ENCODE measurements around the gene KLF18.

Gene KLF18

GRCh38 chr1:44112486-44112885 lies 28.9 kb downstream of the KLF18 start:
- no peak overlapping the region for H3K4me3 ChIP-seq
- H3K9me3 ChIP-seq = no peaks in the 10 kb centered on the region
- in situ Hi-C loops (cut with MboI; ENCODE audit: low sequenced_read_pairs) = no loop called here
- H3K36me3 ChIP-seq (replicated peaks) = no peaks in the 10 kb centered on the region
- H3K4me1 ChIP-seq = peaks cover 6% of the 10 kb centered on the region
- H3K27me3 ChIP-seq (ENCODE audit: low read depth) = peaks cover 55% of the 10 kb centered on the region
- DNase-seq (ENCODE audit: low spot score in 2 of 2) = no peak

GRCh38 chr1:44111861-44112260 lies 29.6 kb downstream of the KLF18 start:
- Histone ChIP-seq H3K36me3 (replicated peaks) (no peaks in the 10 kb centered on the region), H3K4me1 (peaks cover 9% of the 10 kb centered on the region), H3K9me3 (no peaks in the 10 kb centered on the region), H3K4me3 (no peak overlapping the region), H3K27me3 (ENCODE audit: low read depth) (peaks cover 61% of the 10 kb centered on the region)
- DNase-seq (ENCODE audit: low spot score in 2 of 2) = no peak
- in situ Hi-C loops (cut with MboI; ENCODE audit: low sequenced_read_pairs) = no loop called here

GRCh38 chr1:44110916-44111315 lies 30.5 kb downstream of the KLF18 start:
- no peak for DNase-seq (ENCODE audit: low spot score in 2 of 2)
- Histone ChIP-seq H3K27me3 (ENCODE audit: low read depth) (peaks cover 62% of the 10 kb centered on the region), H3K36me3 (replicated peaks) (no peaks in the 10 kb centered on the region), H3K9me3 (no peaks in the 10 kb centered on the region), H3K4me1 (peaks cover 9% of the 10 kb centered on the region), H3K4me3 (no peak overlapping the region)
- in situ Hi-C loops (cut with MboI; ENCODE audit: low sequenced_read_pairs) = no loop called here

GRCh38 chr1:44108971-44109370 lies 32.5 kb downstream of the KLF18 start:
- peak; percentile 48 to 96 for DNase-seq (ENCODE audit: low spot score in 2 of 2)
- Histone ChIP-seq H3K9me3 (no peaks in the 10 kb centered on the region), H3K4me3 (no peak overlapping the region), H3K36me3 (replicated peaks) (no peaks in the 10 kb centered on the region), H3K27me3 (ENCODE audit: low read depth) (peaks cover 53% of the 10 kb centered on the region), H3K4me1 (peaks cover 9% of the 10 kb centered on the region)
- in situ Hi-C loops (cut with MboI; ENCODE audit: low sequenced_read_pairs) = no loop called here

GRCh38 chr1:44108241-44108640 lies 33.2 kb downstream of the KLF18 start:
- H3K4me3 ChIP-seq = no peak overlapping the region
- no peaks in the 10 kb centered on the region for H3K9me3 ChIP-seq
- H3K27me3 ChIP-seq (ENCODE audit: low read depth) = peaks cover 49% of the 10 kb centered on the region
- peaks cover 9% of the 10 kb centered on the region for H3K4me1 ChIP-seq
- DNase-seq (ENCODE audit: low spot score in 2 of 2) = no peak
- H3K36me3 ChIP-seq (replicated peaks) = no peaks in the 10 kb centered on the region
- in situ Hi-C loops (cut with MboI; ENCODE audit: low sequenced_read_pairs) = no loop called here

- H3K27me3 ChIP-seq (ENCODE audit: low read depth) = peaks cover 32% of the 10 kb centered on the region
- H3K4me1 ChIP-seq = peaks cover 9% of the 10 kb centered on the region
- DNase-seq (ENCODE audit: low spot score in 2 of 2) = no peak
- in situ Hi-C loops (cut with MboI; ENCODE audit: low sequenced_read_pairs) = no loop called here
- H3K36me3 ChIP-seq (replicated peaks) = no peaks in the 10 kb centered on the region
- no peaks in the 10 kb centered on the region for H3K9me3 ChIP-seq
- no peak overlapping the region for H3K4me3 ChIP-seq
Measured at GRCh38 chr1:44105810-44106209, 35.6 kb downstream of the KLF18 start.

- DNase-seq (ENCODE audit: low spot score in 2 of 2) = peak in 1 of 2 experiments; percentile 74
- Histone ChIP-seq H3K4me1 (peaks cover 3% of the 10 kb centered on the region; the same call in 1 of the 2 replicates), H3K27me3 (ENCODE audit: low read depth) (peaks cover 32% of the 10 kb centered on the region), H3K9me3 (no peaks in the 10 kb centered on the region), H3K36me3 (replicated peaks) (no peaks in the 10 kb centered on the region), H3K4me3 (no peak overlapping the region)
- in situ Hi-C loops (cut with MboI; ENCODE audit: low sequenced_read_pairs) = no loop called here
Measured at GRCh38 chr1:44103270-44104131, 37.9 kb downstream of the KLF18 start.

GRCh38 chr1:44101328-44101727 lies 40.1 kb downstream of the KLF18 start:
- Histone ChIP-seq H3K36me3 (replicated peaks) (no peaks in the 10 kb centered on the region), H3K4me3 (no peak overlapping the region), H3K4me1 (no peaks in the 10 kb centered on the region), H3K27me3 (ENCODE audit: low read depth) (peaks cover 12% of the 10 kb centered on the region), H3K9me3 (peaks cover 4% of the 10 kb centered on the region; the same call in 1 of the 2 replicates)
- DNase-seq (ENCODE audit: low spot score in 2 of 2) = no peak
- in situ Hi-C loops (cut with MboI; ENCODE audit: low sequenced_read_pairs) = no loop called here

GRCh38 chr1:44100183-44100868 lies 41.1 kb downstream of the KLF18 start:
- in situ Hi-C loops (cut with MboI; ENCODE audit: low sequenced_read_pairs) = no loop called here
- H3K4me1 ChIP-seq = no peaks in the 10 kb centered on the region
- DNase-seq (ENCODE audit: low spot score in 2 of 2) = no peak
- no peak overlapping the region for H3K4me3 ChIP-seq
- H3K9me3 ChIP-seq = peaks cover 4% of the 10 kb centered on the region; the same call in 1 of the 2 replicates
- peaks cover 2% of the 10 kb centered on the region; the same call in 1 of the 2 replicates for H3K27me3 ChIP-seq (ENCODE audit: low read depth)
- H3K36me3 ChIP-seq (replicated peaks) = no peaks in the 10 kb centered on the region

- peaks cover 12% of the 10 kb centered on the region for H3K27me3 ChIP-seq (ENCODE audit: low read depth)
- no peaks in the 10 kb centered on the region for H3K36me3 ChIP-seq (replicated peaks)
- in situ Hi-C loops (cut with MboI; ENCODE audit: low sequenced_read_pairs) = no loop called here
- H3K4me1 ChIP-seq = no peaks in the 10 kb centered on the region
- peaks cover 4% of the 10 kb centered on the region; the same call in 1 of the 2 replicates for H3K9me3 ChIP-seq
- no peak for DNase-seq (ENCODE audit: low spot score in 2 of 2)
- H3K4me3 ChIP-seq = no peak overlapping the region
Measured at GRCh38 chr1:44094047-44094446, 47.4 kb downstream of the KLF18 start.

GRCh38 chr1:44090429-44091252 lies 50.8 kb downstream of the KLF18 start:
- in situ Hi-C loops (cut with MboI; ENCODE audit: low sequenced_read_pairs) = no loop called here
- Histone ChIP-seq H3K4me3 (no peak overlapping the region), H3K36me3 (replicated peaks) (no peaks in the 10 kb centered on the region), H3K9me3 (no peaks in the 10 kb centered on the region), H3K27me3 (ENCODE audit: low read depth) (peaks cover 12% of the 10 kb centered on the region), H3K4me1 (no peaks in the 10 kb centered on the region)
- DNase-seq (ENCODE audit: low spot score in 2 of 2) = no peak

GRCh38 chr1:44089371-44090048 lies 51.9 kb downstream of the KLF18 start:
- no peak overlapping the region for H3K4me3 ChIP-seq

More at GRCh38 chr1:44089371-44090048, 51.9 kb downstream of the KLF18 start:
- no peaks in the 10 kb centered on the region for H3K36me3 ChIP-seq (replicated peaks)
- H3K27me3 ChIP-seq (ENCODE audit: low read depth) = peaks cover 12% of the 10 kb centered on the region
- peak in 1 of 2 experiments; percentile 26 for DNase-seq (ENCODE audit: low spot score in 2 of 2)
- H3K4me1 ChIP-seq = no peaks in the 10 kb centered on the region
- H3K9me3 ChIP-seq = no peaks in the 10 kb centered on the region
- in situ Hi-C loops (cut with MboI; ENCODE audit: low sequenced_read_pairs) = no loop called here
